Omental fat pad (tissue), 4 donors: Measurements from ENCODE around the gene RPUSD4. TPM values are rescaled to one million over a fixed set of nuclear protein-coding genes. Genes with fewer than 3 reads are reported as not detected.

ENCODE experiments used
- ATAC-seq: fragments of 150-250 bp; one replicate; pipeline ENCODE4 v1.9.1; 2016; ENCODE audit warnings: mild to moderate bottlenecking, moderate library complexity; ENCODE audit not compliant: low FRiP score
- DNase-seq: peaks from one replicate; pipeline ENCODE4 v3.0.0-alpha.2; 2019; ENCODE audit warnings: low spot score
- total RNA-seq, 4 donors: library from RNA; depleted of rRNA; stranded (reverse); fragments of >200 nt; gene quantifications; one replicate each; pipeline ENCODE4 v1.1.0, GENCODE V29; 2016
- TF ChIP-seq, protein P1 (sequence below), 3 donors: fragments of 450-650 bp; IDR thresholded peaks; one replicate each; pipeline ENCODE4 v1.5.1; 2016 to 2017; ENCODE audit warnings: antibody characterized with exemption in 3 of 3, mild to moderate bottlenecking in 3 of 3, moderate library complexity in 2 of 3

RPUSD4 gene
- total RNA-seq, 4 donors from 2014 or later: 19.3 to 42.0 (median 24.0) TPM

GRCh38 chr11:126212089-126212660, 725 bp upstream of the RPUSD4 start:
- TF ChIP-seq, protein P1, sequence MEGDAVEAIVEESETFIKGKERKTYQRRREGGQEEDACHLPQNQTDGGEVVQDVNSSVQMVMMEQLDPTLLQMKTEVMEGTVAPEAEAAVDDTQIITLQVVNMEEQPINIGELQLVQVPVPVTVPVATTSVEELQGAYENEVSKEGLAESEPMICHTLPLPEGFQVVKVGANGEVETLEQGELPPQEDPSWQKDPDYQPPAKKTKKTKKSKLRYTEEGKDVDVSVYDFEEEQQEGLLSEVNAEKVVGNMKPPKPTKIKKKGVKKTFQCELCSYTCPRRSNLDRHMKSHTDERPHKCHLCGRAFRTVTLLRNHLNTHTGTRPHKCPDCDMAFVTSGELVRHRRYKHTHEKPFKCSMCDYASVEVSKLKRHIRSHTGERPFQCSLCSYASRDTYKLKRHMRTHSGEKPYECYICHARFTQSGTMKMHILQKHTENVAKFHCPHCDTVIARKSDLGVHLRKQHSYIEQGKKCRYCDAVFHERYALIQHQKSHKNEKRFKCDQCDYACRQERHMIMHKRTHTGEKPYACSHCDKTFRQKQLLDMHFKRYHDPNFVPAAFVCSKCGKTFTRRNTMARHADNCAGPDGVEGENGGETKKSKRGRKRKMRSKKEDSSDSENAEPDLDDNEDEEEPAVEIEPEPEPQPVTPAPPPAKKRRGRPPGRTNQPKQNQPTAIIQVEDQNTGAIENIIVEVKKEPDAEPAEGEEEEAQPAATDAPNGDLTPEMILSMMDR (IDR thresholded peaks at IDR 0.05): no peak
- DNase-seq (no peak), ATAC-seq (no peak)

DNA sequence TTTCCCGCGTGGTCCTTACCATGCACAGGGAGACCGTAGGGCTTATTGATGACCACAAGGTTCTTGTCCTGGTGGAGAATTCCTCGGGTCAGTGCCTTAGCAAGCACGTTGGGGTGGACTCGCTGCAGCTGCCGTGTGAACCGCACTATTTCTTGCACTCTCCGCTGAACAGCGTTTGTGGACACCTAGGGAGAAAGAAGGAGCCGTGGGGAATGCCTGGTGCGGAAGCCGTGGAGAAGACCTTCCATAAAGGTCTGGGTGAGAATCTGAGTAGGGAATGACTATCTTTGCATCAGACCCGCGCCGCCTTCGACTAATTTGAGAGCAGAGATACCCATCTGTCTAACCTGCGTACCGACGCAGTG, 597 bp downstream of the RPUSD4 start:
- ATAC-seq (no peak), DNase-seq (no peak)
- TF ChIP-seq, protein P1 (IDR thresholded peaks at IDR 0.05): no peak

DNA sequence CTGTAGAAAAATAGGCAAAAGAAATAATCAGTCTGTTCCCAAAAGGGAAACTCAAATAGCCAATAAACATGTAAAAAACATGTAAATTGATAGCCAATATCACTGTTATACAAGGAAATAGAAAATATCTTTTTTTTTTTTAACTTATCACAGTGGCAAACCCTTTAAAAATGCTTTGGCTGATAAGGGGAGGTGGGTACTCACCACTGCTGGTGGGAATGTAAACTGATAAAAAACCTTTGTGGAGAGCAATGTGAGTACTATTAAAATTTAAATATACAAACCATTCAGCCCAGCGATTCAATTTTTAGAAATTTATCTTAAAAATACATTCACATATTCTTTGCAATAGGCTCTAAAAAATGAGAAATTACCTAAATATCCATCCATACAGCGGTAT, 3.6 kb downstream of the RPUSD4 start:
- DNase-seq: no peak
- TF ChIP-seq, protein P1 (IDR thresholded peaks at IDR 0.05): no peak
- ATAC-seq: no peak

- ATAC-seq: no peak
- DNase-seq: no peak
- TF ChIP-seq, protein P1 (IDR thresholded peaks at IDR 0.05): no peak
Measured at GRCh38 chr11:126205359-126205758, 6.1 kb downstream of the RPUSD4 start.

DNA sequence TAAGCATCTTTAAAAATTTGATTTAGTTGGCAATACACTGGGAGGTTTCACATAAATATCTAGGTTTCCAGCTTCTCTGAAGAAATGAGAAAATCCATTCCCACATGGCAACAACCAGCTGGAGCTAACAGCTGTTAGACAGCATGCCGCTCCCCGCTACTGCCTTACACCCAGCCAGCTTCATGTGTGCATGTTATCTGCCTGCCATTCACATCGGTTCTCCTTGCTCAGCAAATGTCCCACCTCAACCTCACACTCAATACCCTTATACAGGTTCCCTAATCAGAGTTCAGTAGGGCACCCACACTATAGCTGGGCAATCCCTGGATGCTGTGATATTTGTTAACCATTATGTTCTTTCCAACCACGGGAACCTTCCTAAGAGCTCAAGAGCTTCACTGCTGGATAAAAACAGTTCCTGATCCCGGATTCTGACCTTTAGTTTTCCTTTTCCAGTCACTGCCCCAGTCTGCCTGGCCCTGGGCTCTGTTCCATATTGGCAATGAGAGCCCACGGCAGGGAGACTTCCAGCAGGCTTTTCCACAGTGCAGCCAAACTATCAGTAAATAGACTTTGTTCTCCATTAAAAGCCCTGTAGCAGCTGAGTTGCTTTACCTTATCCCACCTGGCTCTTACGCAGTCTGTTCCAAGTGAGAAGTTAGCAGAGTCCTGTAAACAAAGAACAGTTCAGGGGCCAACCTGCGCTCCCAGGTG, 8.6 kb downstream of the RPUSD4 start:
- DNase-seq: no peak
- TF ChIP-seq, protein P1 (IDR thresholded peaks at IDR 0.05): no peak
- ATAC-seq: no peak

DNA sequence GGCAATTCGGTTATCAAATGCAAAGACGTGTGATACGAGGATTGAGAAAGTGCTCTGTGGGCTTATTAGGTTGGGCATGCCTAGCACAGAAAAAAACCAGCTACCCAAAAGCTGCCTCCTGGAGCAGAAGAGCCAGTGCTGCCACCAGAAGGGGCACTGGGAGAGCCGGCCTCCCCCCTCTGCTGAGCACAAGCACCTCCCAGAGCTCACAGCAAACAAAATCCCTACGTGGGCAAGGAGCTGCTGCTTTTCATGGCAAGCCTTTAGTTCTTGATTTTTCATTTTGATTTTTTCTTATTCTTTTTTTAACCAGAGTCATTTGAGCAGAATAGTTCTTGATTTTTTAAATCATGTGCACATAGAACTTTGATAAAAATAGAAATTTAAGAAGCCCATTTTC, 12.8 kb downstream of the RPUSD4 start:
- ATAC-seq (no peak), DNase-seq (no peak)
- TF ChIP-seq, protein P1 (IDR thresholded peaks at IDR 0.05): no peak
